ENCODE results near the gene ZNF423.
"Not testable (repeated sequence)": the region's sequence is repeated elsewhere in the genome, so short reads cannot be mapped to it uniquely, and the experiment has no call there.

ZNF423 gene

DNA sequence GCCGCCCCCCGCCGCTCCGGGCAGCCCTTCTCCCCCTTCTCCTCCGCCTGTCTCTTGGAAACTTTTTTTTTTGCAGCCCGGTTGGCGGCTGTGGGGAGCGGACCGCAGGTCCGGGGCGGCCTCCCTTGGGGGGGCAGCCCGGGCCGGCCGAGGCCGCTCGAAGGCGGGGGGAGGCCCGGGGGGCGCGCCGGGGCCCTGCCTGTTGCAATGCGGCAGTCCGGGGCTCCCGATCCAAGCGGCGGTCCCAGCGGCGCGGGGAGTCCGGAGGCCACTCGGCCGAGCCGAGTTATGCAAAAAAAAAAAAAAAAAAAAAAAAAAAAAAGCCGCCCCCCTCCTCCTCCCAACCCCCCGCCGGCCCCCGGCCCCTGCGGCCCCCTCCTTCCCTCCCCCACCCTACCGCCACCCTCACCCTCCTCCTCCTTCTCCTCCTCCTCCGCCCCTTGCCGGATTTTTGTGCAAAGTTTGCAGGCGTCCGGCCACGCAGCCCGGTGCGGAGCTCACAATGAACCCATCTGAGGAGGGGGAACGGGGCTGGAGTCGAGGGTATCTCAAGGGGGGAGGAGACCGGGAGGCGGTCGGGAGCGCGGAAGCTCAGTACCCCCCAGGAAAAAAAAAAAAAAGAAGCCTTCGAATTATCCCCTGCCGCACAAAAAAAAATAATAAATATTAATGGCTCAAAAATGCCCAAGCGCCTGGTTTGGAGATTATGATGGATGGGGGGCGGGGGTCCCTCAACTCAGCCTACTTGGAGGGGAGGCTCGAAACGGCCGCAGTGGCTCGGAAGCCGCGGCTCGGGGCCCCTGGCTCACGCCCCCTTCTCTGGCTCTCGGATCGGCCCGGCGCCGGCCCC lies at the start of gene ZNF423:
TSS of gene ZNF423 (minus strand) at position 291 of the 850 bp plus-strand sequence. CDS start 338 bp downstream, outside the sequence.
- DNase-seq: no peak

DNA sequence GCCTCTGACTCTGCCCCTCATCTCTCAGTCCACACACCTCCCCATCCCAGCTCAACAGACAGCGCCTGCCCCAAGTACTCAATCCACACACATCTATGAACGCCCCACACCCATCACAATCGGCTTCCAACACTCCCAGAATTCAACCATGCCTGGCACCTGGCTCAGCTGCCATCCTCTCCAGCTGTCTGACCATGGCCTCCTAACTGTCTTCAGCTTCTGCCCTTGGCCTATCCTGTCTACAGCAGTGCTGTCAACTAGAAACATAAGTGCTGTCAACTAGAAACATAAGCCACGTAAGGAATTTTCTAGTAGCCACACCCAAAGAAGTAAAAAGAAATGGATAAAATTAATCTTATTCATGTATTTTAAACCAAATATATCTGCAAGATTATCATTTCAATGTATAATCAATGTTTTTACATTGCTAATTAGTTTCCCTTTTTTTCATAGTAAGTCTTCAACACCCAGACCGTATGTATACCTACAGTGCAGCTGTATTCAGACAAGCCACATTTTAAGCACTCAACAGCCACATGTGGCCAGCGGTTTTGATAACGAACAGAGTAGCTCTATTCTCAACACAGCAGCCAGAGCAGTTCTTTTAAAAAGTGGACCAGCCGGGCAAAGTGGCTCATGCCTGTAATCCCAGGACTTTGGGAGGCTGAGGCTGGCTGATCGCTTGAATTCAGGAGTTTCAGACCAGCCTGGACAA lies 48.6 kb upstream of the ZNF423 start:
- no peak for DNase-seq

DNA sequence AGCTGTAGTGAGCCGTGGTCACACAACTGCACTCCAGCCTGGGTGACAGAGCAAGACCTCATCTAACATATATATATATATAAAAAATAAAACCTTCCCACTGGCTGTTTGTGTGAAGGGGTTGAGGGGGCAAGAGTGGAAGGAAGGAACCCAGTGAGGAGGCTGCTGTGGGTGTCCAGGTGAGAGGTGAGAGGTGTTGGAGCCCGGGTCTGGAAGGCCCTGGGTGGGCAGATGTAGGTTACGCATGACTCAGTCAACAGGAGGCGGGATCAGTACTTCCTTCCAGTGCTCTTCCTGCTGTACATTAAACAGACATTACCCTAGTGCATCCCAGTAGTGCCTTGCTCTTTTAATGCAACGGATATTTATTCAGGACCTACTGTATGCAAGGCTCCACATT lies 47.0 kb upstream of the ZNF423 start:
- no peak for DNase-seq

- DNase-seq: no peak
Measured at GRCh38 chr16:49901711-49902110, 45.8 kb upstream of the ZNF423 start.

DNA sequence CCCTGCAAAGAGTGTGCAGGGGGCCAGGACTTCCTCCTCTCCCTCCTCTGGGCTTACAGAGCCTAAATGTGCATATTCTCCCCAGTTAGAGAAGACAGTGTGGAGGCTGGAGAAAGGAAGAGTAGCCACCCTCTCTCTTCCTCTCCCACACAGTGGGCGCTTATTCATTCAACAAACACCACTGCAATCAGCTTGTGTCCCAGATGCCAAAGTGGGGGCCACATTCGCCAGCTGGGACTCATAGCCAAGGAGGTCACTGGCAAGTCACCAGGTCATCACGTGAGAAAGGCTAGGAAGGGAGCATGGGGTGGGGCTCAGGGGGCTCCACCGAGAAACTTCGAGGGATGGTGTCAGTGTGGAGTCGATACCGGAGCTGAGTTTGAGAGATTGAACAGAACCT lies 45.0 kb upstream of the ZNF423 start:
- DNase-seq: no peak

GRCh38 chr16:49899991-49900695 lies 44.2 kb upstream of the ZNF423 start:
- DNase-seq: no peak

GRCh38 chr16:49896447-49896964 lies 40.6 kb upstream of the ZNF423 start:
- no peak for DNase-seq

DNA sequence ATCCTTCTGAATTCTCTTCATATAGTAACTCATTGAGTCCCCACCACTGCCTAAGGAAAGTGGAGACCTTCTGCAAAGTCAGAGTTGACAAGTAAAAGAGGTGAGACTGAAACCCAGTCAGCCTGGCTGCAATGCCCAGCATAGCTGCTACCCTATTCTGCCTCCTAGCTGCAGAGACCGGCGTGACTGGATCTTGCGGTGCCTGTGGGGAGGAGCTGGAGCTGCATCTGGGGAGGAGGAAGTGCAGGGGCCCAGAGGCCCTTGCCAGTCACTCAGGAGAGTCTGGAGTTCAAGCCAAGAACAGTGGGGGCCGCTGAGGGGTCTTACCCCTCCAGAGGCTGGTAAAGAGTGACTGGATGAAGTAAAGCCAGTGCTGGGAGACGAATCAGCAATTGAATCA lies 35.0 kb upstream of the ZNF423 start:
- DNase-seq: no peak

DNA sequence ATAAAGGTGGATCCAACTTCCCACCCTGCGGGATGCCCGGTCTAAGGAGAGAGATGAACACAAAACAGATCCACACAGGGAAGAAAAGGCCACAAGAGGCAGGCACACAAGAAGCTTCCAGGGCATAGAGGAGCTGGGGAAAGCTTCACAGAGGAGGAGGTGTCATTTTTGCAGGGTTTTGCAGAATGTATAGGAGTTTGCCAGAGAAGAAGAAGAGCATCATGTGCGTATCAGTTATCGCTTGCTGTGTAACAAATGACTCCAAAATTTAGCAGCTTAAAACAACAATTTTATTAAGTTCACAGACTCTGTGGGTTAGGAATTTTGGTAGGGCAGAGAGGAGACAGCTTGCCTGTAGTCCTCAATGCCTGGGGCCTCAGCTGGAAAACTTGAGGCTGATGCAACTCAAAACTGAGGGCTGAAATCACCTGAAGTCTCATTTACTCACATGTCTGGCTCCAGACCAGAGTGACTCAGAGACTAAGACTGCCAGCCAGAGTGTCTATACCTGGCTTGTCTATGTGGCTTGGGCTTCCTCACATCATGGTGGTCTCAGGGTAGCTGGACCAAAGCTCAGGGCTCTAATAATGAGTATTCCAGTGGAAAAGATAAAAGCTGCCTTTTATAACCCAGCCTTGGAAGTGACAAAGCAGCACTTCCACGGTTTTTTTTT lies 33.9 kb upstream of the ZNF423 start:
- no peak for DNase-seq

DNA sequence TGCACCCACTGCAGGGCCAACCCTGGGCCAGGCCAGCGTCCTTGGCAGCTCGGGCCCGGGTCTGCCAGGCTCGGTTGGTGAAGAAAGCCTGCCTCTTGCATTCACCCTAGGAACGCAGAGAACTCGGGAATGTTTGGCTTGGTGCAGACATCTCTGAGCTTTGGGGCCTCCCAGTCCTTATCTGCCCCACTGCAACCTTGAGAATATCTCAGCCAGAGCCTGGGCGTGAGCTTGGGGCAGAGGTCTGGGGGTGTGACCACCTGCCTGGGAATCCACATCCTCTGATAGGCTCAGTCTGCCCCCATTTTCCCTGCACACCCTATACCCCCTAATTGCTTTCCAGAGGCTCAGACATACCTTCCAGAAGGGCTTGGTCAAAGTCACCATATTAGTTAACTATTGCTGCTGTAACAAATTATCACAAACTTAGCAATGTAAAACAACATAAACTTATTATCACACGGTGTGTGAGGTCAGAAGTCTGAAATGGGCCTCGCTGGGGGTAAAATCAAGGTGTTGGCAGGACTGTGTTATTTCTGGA lies 30.7 kb upstream of the ZNF423 start:
- no peak for DNase-seq

- no peak for DNase-seq
Measured at GRCh38 chr16:49884033-49885015, 28.4 kb upstream of the ZNF423 start.

DNA sequence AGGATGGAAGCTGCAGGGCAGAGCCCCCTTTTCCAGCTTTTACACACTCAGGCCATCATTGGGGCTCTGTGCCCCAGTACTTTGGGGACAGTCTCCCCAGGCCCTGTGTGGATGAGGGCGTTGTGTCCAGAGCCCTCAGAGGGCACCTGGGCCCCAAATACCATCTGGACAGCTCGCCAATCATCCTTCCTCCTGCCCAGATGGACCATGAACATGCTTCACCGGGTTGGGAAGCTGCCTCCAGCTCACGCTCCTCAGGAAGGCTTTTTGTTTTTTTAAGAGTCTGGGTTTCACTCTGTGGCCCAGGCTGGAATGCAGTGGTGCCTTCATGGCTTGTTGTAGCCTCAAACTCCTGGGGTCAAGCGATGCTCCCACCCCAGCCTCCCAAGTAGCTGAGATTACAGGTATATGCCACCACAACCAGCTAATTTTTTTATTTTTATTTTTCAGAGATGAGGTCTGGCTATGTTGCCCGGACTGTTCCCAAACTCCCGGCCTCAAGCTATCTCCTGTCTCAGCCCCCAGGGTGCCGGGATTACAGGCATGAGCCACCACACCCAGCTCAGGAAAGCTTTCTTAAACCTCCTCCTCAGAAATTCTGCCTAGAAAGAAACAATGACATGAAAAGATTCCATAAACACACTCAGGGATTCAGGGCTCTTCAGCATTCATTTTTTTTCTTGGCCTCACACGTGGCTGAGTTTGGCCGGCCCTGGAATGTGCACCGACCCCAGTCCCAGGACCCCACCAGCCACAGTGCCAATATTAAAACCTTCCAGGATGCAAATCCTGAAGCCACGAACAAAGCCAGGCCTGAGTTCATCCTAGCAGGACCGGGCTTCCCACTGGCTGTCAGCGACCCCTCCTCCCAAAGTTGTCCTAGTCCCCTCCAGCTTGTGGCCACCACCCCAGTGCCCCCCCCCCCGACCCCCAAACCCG lies 27.4 kb upstream of the ZNF423 start:
- no peak for DNase-seq

GRCh38 chr16:49881890-49882289 lies 26.0 kb upstream of the ZNF423 start:
- DNase-seq: no peak

GRCh38 chr16:49878540-49878939 lies 22.6 kb upstream of the ZNF423 start:
- not testable (repeated sequence) for DNase-seq

DNA sequence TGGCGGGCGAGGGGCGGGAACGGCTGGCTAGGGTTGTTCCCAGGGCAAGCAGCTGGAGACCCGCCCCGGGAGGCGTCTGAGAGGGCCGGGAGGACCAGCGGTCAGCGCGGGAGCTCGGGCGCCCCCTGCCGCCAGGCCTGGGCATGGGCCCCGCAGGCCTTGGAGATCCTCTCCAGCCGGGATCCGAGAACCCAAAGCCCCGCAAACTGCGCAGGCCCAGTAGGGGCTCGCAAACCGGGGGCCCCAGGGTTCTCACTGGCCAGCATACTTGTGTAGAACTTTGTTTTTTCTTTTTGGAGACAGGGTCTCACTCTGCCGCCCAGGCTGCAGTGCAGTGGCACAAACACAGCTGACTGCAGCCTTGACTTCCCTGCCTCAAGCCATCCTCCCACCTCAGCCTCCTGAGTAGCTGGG lies 20.8 kb upstream of the ZNF423 start:
- no peak for DNase-seq

DNA sequence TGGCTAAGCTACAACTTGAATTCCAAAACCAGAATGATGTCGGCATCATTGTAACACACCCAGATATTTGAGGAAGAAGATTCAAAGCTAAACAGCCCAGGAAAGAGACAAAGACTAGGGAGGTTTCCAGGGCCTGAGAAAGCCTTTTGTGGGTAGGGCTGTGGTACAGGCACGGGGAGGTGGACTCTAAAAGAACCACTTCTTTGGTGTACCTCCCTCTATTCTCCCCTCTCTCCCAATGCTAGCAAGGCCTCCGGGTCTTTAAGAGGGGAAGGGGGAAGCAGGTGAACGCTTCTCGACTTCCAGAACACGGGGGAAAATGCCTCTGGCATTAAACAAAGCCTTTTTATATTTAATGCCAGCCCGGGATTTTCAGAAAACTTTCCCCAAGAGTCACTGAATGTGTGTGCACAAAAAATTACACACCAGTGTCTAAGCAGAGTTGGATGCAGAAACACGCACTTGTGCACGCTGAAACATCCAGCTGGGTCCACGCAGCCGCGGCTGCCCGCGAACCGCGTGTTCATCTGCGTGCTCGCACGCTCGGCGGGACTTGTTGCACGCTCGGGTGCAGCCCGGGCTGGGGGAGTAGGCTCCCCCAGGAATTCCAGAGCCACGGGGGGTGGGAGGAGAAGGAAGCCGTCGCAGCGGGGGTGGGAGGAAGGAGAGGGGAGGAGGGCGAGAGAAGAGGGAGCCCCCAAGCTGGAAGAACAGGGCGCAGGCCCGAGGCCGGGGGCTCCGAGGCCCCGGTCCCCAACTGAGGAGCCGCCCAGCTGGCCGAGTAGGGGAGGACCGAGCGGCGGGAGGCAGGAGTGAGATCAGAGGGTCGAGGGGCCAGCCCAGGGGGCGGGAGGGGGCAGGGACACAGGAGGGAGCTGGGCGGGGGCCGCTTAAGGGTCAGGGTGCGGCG lies 20.1 kb upstream of the ZNF423 start:
- no peak for DNase-seq

DNA sequence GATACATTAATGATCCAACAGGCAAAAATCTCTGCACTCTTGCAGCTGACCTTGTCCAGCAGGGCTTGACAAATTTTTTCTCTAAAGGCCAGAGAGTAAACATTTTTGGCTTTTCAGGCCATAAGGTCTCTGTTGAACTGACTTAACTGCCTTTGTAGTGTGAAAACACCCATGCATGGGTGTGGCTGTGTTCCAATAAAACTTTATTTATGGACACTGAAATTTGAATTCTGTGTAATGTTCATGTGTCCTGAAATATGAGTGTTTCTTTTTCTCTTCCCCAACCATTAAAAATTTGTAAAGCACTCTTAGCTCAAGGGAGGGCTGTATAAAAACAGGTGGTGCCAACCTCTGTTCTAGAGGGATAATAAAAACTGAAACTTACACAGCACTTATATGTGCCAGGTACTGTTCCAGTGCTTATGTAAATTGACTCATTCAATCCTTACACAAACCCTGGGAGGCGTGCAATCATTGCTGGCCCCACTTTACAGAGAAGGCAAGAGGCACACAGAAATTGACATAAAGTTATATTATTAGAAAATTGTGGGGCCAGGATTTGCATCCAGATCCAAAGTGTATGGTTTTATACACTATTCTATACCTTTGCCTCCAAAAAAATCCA lies 18.8 kb upstream of the ZNF423 start:
- DNase-seq: no peak

DNA sequence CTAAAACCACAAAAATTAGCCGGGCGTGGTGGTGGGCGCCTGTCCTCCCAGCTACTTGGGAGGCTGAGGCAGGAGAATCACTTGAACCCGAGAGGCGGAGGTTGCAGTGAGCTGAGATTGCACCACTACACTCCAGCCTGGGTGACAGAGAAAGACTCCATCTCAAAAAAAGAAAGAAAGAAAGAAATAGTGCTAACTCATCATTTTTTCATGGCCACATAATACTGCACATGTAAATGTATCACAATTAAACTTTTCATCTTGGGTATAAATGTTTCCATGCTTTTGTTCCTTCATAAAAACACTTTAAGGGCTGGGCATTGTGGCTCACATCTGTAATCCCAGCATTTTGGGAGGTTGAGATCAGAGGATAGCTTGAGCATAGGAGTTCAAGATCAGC lies 15.9 kb upstream of the ZNF423 start:
- not testable (repeated sequence) for DNase-seq

Measured in DMS79 (cell line).